SU-DHL-6 (cell line): ENCODE data around the gene KCNQ4.

Experiments
- CTCF ChIP-seq: fragments of 200-600 bp; sonication (generic); IDR thresholded peaks from one replicate; pipeline ENCODE4 v1.5.1; 2017; ENCODE audit warnings: antibody characterized with exemption, mild to moderate bottlenecking, low read length, moderate library complexity; ENCODE audit not compliant: insufficient read depth, poor library complexity, severe bottlenecking
- EZH2phosphoT487 ChIP-seq: fragments of 200-600 bp; sonication (generic), shearing (Covaris generic); conservative IDR thresholded peaks from 2 replicates; pipeline ENCODE4 v1.6.1; 2018; ENCODE audit warnings: mild to moderate bottlenecking, antibody characterized with exemption, low read length, moderate library complexity, mixed read lengths

GRCh38 chr1:40784771-40785151 is 1.2 kb downstream of the KCNQ4 start:
- TF ChIP-seq CTCF (no peak), EZH2phosphoT487 (no peak)
